GM23338 (cell line): Measurements from ENCODE around the gene FUZ. TPM values are rescaled to one million over a fixed set of nuclear protein-coding genes. Genes with fewer than 3 reads are reported as not detected.
A peak's percentile ranks its signal among the peaks of the same experiment; 100 is the strongest.

Source experiments
- ATAC-seq: fragments of 200-7000 bp; cut with Tn5 transposase; 3 replicates; pipeline ENCODE4 v1.9.1; 2020
- DNase-seq: peaks from one replicate; pipeline ENCODE4 v3.0.0-alpha.2; 2015; ENCODE audit warnings: low spot score
- H2AFZ ChIP-seq: fragments of 200-600 bp; sonication (generic); 2 replicates; pipeline ENCODE4 v1.8.0; 2016; ENCODE audit warnings: antibody characterized with exemption, mild to moderate bottlenecking, moderate library complexity
- H3F3A ChIP-seq: fragments of 200-600 bp; sonication (generic); replicated peaks from 2 replicates; pipeline ENCODE4 v1.8.0; 2017; ENCODE audit warnings: antibody characterized with exemption, mixed run types, low read depth
- H3K27ac ChIP-seq: fragments of 200-600 bp; sonication (generic); 2 replicates; pipeline ENCODE4 v1.6.1; 2016; ENCODE audit warnings: low read depth
- H3K27me3 ChIP-seq: fragments of 200-600 bp; sonication (generic); 2 replicates; pipeline ENCODE4 v1.8.0; 2016; ENCODE audit warnings: mild to moderate bottlenecking, mixed run types, moderate library complexity; ENCODE audit not compliant: insufficient read depth
- H3K36me3 ChIP-seq: fragments of 200-600 bp; sonication (generic); 2 replicates; pipeline ENCODE4 v1.8.0; 2016; ENCODE audit warnings: mild to moderate bottlenecking; ENCODE audit not compliant: insufficient read depth
- H3K4me1 ChIP-seq: fragments of 200-600 bp; sonication (generic); 2 replicates; pipeline ENCODE4 v1.8.0; 2016; ENCODE audit warnings: mild to moderate bottlenecking, moderate library complexity; ENCODE audit not compliant: insufficient read depth
- H3K4me2 ChIP-seq: fragments of 200-600 bp; sonication (generic); 2 replicates; pipeline ENCODE4 v1.7.1; 2017; ENCODE audit warnings: mixed run types
- H3K4me3 ChIP-seq: fragments of 200-600 bp; sonication (generic); 2 replicates; pipeline ENCODE4 v1.6.1; 2016; ENCODE audit warnings: mixed run types
- H3K79me2 ChIP-seq: fragments of 200-600 bp; sonication (generic); replicated peaks from 2 replicates; pipeline ENCODE4 v1.8.0; 2017; ENCODE audit warnings: mild to moderate bottlenecking; ENCODE audit not compliant: insufficient read depth
- H3K9me2 ChIP-seq: fragments of 200-600 bp; sonication (generic); 2 replicates; pipeline ENCODE4 v1.8.0; 2017; ENCODE audit not compliant: insufficient read depth
- H4K20me1 ChIP-seq: fragments of 200-600 bp; sonication (generic); replicated peaks from 2 replicates; pipeline ENCODE4 v1.8.0; 2017; ENCODE audit warnings: mild to moderate bottlenecking; ENCODE audit not compliant: insufficient read depth
- H3K27ac Mint-ChIP-seq: 2 replicates; pipeline ENCODE4 v1.8.0; 2020; ENCODE audit warnings: inconsistent platforms, mild to moderate bottlenecking, moderate library complexity, mixed read lengths
- H3K27me3 Mint-ChIP-seq: 3 replicates; pipeline ENCODE4 v1.8.0; 2022; ENCODE audit warnings: low read depth, mild to moderate bottlenecking, moderate library complexity, mixed read lengths, inconsistent platforms; ENCODE audit not compliant: insufficient read depth, poor library complexity
- H3K36me3 Mint-ChIP-seq: 3 replicates; pipeline ENCODE4 v1.8.0; 2021; ENCODE audit warnings: low read depth, mild to moderate bottlenecking, inconsistent platforms, moderate library complexity, mixed read lengths
- H3K4me1 Mint-ChIP-seq: 3 replicates; pipeline ENCODE4 v1.8.0; 2020; ENCODE audit warnings: mild to moderate bottlenecking, inconsistent platforms, mixed read lengths
- H3K4me3 Mint-ChIP-seq: 3 replicates; pipeline ENCODE4 v1.8.0; 2021; ENCODE audit warnings: moderate library complexity, mild to moderate bottlenecking, inconsistent platforms, mixed read lengths
- H3K9me3 Mint-ChIP-seq: 3 replicates; pipeline ENCODE4 v1.8.0; 2020; ENCODE audit warnings: moderate library complexity, mild to moderate bottlenecking, inconsistent platforms, mixed read lengths
- EZH2 ChIP-seq: fragments of 200-600 bp; sonication (generic); IDR thresholded peaks from one replicate; pipeline ENCODE4 v1.8.0; 2017; ENCODE audit warnings: antibody characterized with exemption, mild to moderate bottlenecking, low read depth; ENCODE audit not compliant: unreplicated experiment
- JUNB ChIP-seq: IDR thresholded peaks from one replicate; pipeline ENCODE4 v1.6.1; 2016; ENCODE audit warnings: antibody characterized with exemption; ENCODE audit not compliant: unreplicated experiment
- NANOG ChIP-seq: IDR thresholded peaks from 2 replicates; pipeline ENCODE4 v1.6.1; 2016; ENCODE audit warnings: antibody characterized with exemption, borderline replicate concordance
- STAT1 ChIP-seq: IDR thresholded peaks from one replicate; pipeline ENCODE4 v1.6.1; 2016; ENCODE audit warnings: antibody characterized with exemption; ENCODE audit not compliant: unreplicated experiment
- polyA plus RNA-seq: library from polyadenylated mRNA; unstranded; fragments of >200 nt; fragmentation: Nextera tagmentation; extraction: Ambion mirVana; gene quantifications from 2 replicates; pipeline ENCODE4 v1.2.1, GENCODE V29; 2016
- total RNA-seq: library from RNA; depleted of rRNA; stranded (reverse); fragments of >200 nt; shearing (Covaris generic); gene quantifications from 2 replicates; pipeline ENCODE4 v1.2.3, GENCODE V29; 2014
- TF ChIP-seq, protein P1 (sequence below), 2 experiments: fragments of 200-600 bp in 1 of 2; sonication (generic) in 1 of 2; conservative IDR thresholded peaks; 2 replicates each; pipeline versions ENCODE4 v1.5.1 to v1.6.1; 2016 to 2017; ENCODE audit warnings: antibody characterized with exemption in 2 of 2, low read depth in 2 of 2, mild to moderate bottlenecking in 2 of 2, moderate library complexity in 1 of 2

FUZ gene
- total and polyA plus RNA-seq, 2 experiments from 2014 or later: 24.3 to 34.8 TPM

DNA sequence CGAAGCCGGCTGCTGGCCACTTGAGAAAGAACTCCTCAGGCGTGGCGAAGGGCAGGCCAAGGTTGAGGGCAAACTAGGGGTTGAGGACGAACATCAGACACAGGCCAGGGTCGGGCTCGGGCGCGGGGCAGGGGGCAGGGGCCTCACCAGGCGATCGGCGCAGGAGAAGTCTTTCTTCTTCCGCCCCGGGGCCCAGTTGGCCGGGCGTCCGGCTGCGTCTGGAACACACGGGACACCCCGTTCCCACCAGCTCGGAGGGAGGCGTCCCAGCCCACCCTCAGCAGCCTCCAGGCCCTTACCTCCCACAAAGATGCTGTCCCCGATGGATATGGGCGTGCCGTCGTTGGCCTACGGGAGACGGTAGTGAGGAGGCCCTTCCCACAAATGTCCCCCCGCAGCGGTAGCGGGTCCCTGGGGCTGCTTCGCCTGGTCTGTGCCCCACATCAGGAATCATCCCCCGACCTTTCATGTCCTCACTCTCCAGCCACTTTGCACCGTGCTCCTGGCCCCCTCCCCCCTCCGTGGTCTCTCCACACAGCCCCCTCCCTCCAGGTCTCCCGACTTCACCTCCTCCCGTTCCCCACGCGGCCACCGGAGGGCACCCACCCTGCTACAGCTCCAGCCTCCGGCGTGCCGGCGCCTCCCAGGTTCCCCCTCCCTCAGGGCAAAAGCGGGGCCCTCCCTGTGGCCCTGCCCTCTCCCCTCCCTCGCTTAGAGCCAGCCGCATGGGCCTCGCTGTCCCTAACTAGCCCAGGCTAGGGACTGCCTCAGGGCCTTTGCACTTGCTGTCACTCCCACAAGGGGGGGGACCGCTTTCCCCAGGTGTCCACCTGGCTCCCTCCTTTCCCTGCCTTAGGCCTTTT, 49.5 kb upstream of the FUZ start:
- no peak overlapping the region for H3K4me3 Mint-ChIP-seq
- Histone ChIP-seq H3K4me3 (no peak overlapping the region), H3K4me2 (no peak overlapping the region), H2AFZ (no peak overlapping the region), H3K27me3 (no peaks in the 10 kb centered on the region), H3K9me2 (no peaks in the 10 kb centered on the region), H4K20me1 (peaks cover 21% of the 10 kb centered on the region), H3K4me1 (peaks cover 13% of the 10 kb centered on the region), H3F3A (peaks cover 62% of the 10 kb centered on the region), H3K79me2 (peaks cover 23% of the 10 kb centered on the region), H3K27ac (peak overlapping the region; percentile 74; the same call in 1 of the 2 replicates), H3K36me3 (peaks cover 15% of the 10 kb centered on the region)
- peaks cover 39% of the 10 kb centered on the region for H3K27me3 Mint-ChIP-seq
- peak; percentile 87 for DNase-seq
- H3K36me3 Mint-ChIP-seq: peaks cover 72% of the 10 kb centered on the region
- H3K27ac Mint-ChIP-seq: peak overlapping the region; percentile 34; the same call in 1 of the 2 replicates
- peak; percentile 15 for ATAC-seq
- H3K9me3 Mint-ChIP-seq: peaks cover 6% of the 10 kb centered on the region; the same call in 2 of the 3 replicates
- H3K4me1 Mint-ChIP-seq: peaks cover 36% of the 10 kb centered on the region
- no peak for TF ChIP-seq NANOG
- TF ChIP-seq, protein P1, sequence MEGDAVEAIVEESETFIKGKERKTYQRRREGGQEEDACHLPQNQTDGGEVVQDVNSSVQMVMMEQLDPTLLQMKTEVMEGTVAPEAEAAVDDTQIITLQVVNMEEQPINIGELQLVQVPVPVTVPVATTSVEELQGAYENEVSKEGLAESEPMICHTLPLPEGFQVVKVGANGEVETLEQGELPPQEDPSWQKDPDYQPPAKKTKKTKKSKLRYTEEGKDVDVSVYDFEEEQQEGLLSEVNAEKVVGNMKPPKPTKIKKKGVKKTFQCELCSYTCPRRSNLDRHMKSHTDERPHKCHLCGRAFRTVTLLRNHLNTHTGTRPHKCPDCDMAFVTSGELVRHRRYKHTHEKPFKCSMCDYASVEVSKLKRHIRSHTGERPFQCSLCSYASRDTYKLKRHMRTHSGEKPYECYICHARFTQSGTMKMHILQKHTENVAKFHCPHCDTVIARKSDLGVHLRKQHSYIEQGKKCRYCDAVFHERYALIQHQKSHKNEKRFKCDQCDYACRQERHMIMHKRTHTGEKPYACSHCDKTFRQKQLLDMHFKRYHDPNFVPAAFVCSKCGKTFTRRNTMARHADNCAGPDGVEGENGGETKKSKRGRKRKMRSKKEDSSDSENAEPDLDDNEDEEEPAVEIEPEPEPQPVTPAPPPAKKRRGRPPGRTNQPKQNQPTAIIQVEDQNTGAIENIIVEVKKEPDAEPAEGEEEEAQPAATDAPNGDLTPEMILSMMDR (conservative IDR thresholded peaks at IDR 0.05; ENCODE audit: low read depth in 2 of 2): peak; percentile 54 to 68

DNA sequence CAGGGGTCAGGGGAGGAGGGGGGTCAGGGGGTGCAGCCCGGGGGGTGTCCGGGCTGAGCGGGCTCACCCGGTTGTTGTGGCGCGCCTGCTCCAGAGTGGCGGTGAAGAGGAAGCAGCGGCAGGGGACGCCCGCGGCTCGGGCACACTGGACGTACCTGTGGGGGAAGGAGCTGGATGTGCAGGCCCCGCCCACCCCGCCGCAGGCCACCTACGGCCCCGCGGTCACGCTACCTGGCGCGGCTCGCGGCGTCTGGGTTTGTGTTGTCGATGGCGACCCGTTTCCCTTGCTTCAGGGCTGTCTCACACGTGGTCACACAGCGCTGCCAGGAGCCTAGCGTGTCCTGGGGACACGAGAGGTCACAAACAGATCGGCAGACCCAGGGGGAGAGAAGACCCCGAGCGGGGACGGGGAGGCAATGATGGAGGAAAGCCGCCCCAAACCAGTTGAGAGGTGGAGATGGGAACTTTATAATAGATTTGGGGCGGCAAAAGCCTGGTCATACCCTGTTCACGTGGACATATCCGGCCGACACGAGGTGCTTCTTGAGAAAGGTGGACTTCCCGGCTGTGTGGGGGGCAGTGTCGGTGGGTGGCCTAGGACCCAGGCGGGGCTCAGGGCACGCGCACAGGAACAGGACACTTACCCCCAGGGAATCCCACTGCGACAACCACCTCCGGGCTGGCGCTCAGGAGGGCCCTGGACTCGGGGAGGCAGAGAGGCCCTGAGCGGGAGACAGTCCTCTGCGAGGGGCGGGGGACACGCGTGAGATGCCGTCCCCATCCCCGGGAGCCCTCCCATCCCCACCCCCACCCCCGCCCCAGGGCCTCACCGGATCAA, 48.7 kb upstream of the FUZ start:
- TF ChIP-seq JUNB (no peak), EZH2 (no peak)
- Histone ChIP-seq H3K4me2 (no peak overlapping the region), H3K9me2 (no peaks in the 10 kb centered on the region), H3F3A (peaks cover 69% of the 10 kb centered on the region), H3K27me3 (no peaks in the 10 kb centered on the region), H3K4me3 (no peak overlapping the region), H3K79me2 (peaks cover 23% of the 10 kb centered on the region), H3K4me1 (peaks cover 13% of the 10 kb centered on the region), H3K36me3 (peaks cover 15% of the 10 kb centered on the region), H2AFZ (no peak overlapping the region), H3K27ac (peak overlapping the region; percentile 83), H4K20me1 (peaks cover 21% of the 10 kb centered on the region)
- no peak overlapping the region for H3K27ac Mint-ChIP-seq
- H3K27me3 Mint-ChIP-seq: peaks cover 42% of the 10 kb centered on the region
- peaks cover 6% of the 10 kb centered on the region; the same call in 2 of the 3 replicates for H3K9me3 Mint-ChIP-seq
- ATAC-seq (peak; percentile 1; the same call in 2 of the 3 replicates), DNase-seq (no peak)
- peaks cover 78% of the 10 kb centered on the region for H3K36me3 Mint-ChIP-seq
- no peak overlapping the region for H3K4me3 Mint-ChIP-seq
- H3K4me1 Mint-ChIP-seq: peaks cover 35% of the 10 kb centered on the region

DNA sequence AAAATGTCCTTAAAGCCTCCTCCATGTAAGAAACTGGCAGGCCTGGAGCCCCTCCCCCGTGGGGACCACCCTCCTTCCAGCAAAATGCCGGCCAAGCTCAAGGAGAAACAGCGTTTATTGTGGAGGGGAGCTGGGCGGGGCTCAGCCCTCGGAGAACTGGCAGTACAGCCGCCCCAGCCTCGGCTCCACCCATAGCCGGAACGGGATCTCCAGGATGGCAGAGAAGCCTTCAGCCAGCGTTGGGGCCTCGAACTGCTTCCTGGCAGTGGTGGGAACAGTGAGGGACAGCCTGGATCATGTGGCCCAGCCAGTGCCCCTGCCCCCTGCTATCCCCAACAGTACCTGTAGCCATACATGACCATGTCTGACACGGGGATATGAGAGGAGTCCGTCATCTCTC, 48.0 kb upstream of the FUZ start:
- Mint-ChIP-seq H3K9me3 (peaks cover 6% of the 10 kb centered on the region; the same call in 2 of the 3 replicates), H3K27me3 (peaks cover 44% of the 10 kb centered on the region), H3K36me3 (peaks cover 78% of the 10 kb centered on the region), H3K4me1 (peaks cover 29% of the 10 kb centered on the region), H3K4me3 (no peak overlapping the region), H3K27ac (no peak overlapping the region; the same call in 1 of the 2 replicates)
- Histone ChIP-seq H3F3A (peaks cover 69% of the 10 kb centered on the region), H3K4me2 (no peak overlapping the region), H3K27ac (peak overlapping the region; percentile 83), H3K27me3 (no peaks in the 10 kb centered on the region), H2AFZ (no peak overlapping the region), H3K36me3 (peaks cover 15% of the 10 kb centered on the region), H4K20me1 (peaks cover 22% of the 10 kb centered on the region), H3K9me2 (no peaks in the 10 kb centered on the region), H3K4me3 (no peak overlapping the region), H3K79me2 (peaks cover 18% of the 10 kb centered on the region), H3K4me1 (peaks cover 9% of the 10 kb centered on the region)
- ATAC-seq (peak; percentile 8), DNase-seq (peak; percentile 64)
- no peak for TF ChIP-seq NANOG
- TF ChIP-seq STAT1: no peak
